ENCODE data around the gene YWHAG. TPM values are rescaled to one million over a fixed set of nuclear protein-coding genes. Genes with fewer than 3 reads are reported as not detected.
A peak's percentile ranks its signal among the peaks of the same experiment; 100 is the strongest.

YWHAG gene
- total and polyA plus RNA-seq, 9 of the 15 experiments (the other 6 are each of a cell fraction or from before 2014, with no cell fraction given) = 30.4 to 246 (median 94.5) TPM

- TF ChIP-seq ZNF184 (CRISPR knock-in tag; IDR thresholded peaks at IDR 0.05) (no peak), PHF20 (IDR thresholded peaks at IDR 0.05; ENCODE audit: partially characterized antibody) (no peak), ZKSCAN1 (IDR thresholded peaks at IDR 0.05; ENCODE audit: low read depth, low read length) (no peak), KDM1A (IDR thresholded peaks at IDR 0.05) (no peak)
Observed at GRCh38 chr7:76281706-76282343, 77.0 kb downstream of the YWHAG start (continued).

GRCh38 chr7:76281006-76281705, 77.6 kb downstream of the YWHAG start:
- Histone ChIP-seq H3K4me1 (replicated peaks in 1 of 2; ENCODE audit: control insufficient read depth in 2 of 2, insufficient read depth in 2 of 2, low read length in 2 of 2) (peaks cover 0 to 38% of the 10 kb centered on the region in 2 experiments; a peak in 3 of 5 replicates), H3K27me3 (ENCODE audit: control insufficient read depth in 2 of 2, insufficient read depth in 2 of 2, low read length in 2 of 2) (peaks cover 41 to 65% of the 10 kb centered on the region in 2 experiments; a peak in 4 of 5 replicates), H3K4me3 (no peak overlapping the region), H3K79me2 (ENCODE audit: control insufficient read depth, insufficient read depth, low read length) (no peaks in the 10 kb centered on the region), H3K36me3 (ENCODE audit: control insufficient read depth, insufficient read depth, low read length) (no peaks in the 10 kb centered on the region), H3K9me1 (ENCODE audit: control insufficient read depth, insufficient read depth, low read length) (no peaks in the 10 kb centered on the region), H4K20me1 (replicated peaks; ENCODE audit: control insufficient read depth, insufficient read depth, low read length) (no peaks in the 10 kb centered on the region; the same call in 1 of the 2 replicates), H3K9ac (ENCODE audit: insufficient read depth in 1 of 2, low read depth in 2 of 2, low read length in 2 of 2) (peak overlapping the region in 1 of 2 experiments; percentile 87; a peak in 1 of 4 replicates), H3K27ac (ENCODE audit: extremely low read depth, low read depth, low read length) (no peak overlapping the region), H3K4me2 (ENCODE audit: insufficient read depth, low read length) (no peak overlapping the region), H3K9me3 (replicated peaks; ENCODE audit: control insufficient read depth, insufficient read depth, low read depth, low read length) (no peaks in the 10 kb centered on the region), H2AFZ (ENCODE audit: low read depth, low read length) (peak overlapping the region; percentile 77)
- BruUV-seq (replicated peaks) = no TSS peak
- in situ Hi-C loops (cut with MboI) (no loop called here), intact Hi-C loops (cut with micrococcal nuclease) (no loop called here)
- ATAC-seq = peak; percentile 19; the same call in 2 of the 3 replicates
- ChIA-PET POLR2A (no interaction called here), CTCF (ENCODE audit: low intra/inter-chr PET ratio) (interaction anchor here (1.7 kb wide), 1 partner anchor 33 kb away, joined by 4 read pairs; no protein-coding TSS in a partner anchor)
- WGBS (ENCODE audit: insufficient coverage, low coverage, missing lambda C conversion rate) = 4% methylated on average over 21 of the region's 63 CpGs
- DNase-seq (ENCODE audit: extremely low read depth in 1 of 4, low spot score in 3 of 4) = peak in 2 of 4 experiments; percentile 61 to 68
- peak; percentile 15 for FAIRE-seq
- TF ChIP-seq ZNF165 (CRISPR knock-in tag; IDR thresholded peaks at IDR 0.05; ENCODE audit: borderline replicate concordance) (no peak), CHAMP1 (IDR thresholded peaks at IDR 0.05) (no peak), ZBTB11 (CRISPR knock-in tag; IDR thresholded peaks at IDR 0.05) (no peak), NUFIP1 (IDR thresholded peaks at IDR 0.05; ENCODE audit: partially characterized antibody) (no peak), FOXA3 (CRISPR knock-in tag; conservative IDR thresholded peaks at IDR 0.05 in 1 of 2, IDR thresholded peaks at IDR 0.05 in 1 of 2) (no peak), THRB (CRISPR knock-in tag; conservative IDR thresholded peaks at IDR 0.05) (peak; percentile 72), POLR2G (IDR thresholded peaks at IDR 0.05; ENCODE audit: low read depth, low read length) (no peak)
